ENCODE measurements around the gene DZANK1. TPM values are rescaled to one million over a fixed set of nuclear protein-coding genes. Genes with fewer than 3 reads are reported as not detected.

Gene DZANK1
- polyA plus RNA-seq, 1 donor (not counting 4 experiments of a cell fraction or from before 2014, with no cell fraction given), result 3.0 TPM

DNA sequence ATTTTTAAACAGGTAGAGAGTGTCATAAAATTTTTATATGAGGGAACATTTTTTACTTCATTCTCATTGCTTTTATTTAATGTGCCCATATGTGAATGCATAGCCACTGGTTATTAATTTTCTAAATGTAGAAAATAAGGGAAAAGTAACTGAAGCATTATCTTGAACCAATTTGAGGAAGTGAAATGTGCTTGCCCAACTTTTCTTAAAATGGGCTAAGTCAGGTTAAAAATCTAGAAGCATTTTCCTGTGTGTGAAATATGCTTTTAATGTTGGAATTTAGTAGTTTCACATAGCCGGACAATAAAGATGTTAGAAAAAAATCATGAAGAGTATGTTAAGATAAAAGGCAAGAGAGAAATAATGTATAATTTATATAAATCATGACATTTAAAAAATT, 44.7 kb upstream of the DZANK1 start:
- no peak for TF ChIP-seq EZH2 (IDR thresholded peaks at IDR 0.05; ENCODE audit: low read length)
- TF ChIP-seq, protein P1, sequence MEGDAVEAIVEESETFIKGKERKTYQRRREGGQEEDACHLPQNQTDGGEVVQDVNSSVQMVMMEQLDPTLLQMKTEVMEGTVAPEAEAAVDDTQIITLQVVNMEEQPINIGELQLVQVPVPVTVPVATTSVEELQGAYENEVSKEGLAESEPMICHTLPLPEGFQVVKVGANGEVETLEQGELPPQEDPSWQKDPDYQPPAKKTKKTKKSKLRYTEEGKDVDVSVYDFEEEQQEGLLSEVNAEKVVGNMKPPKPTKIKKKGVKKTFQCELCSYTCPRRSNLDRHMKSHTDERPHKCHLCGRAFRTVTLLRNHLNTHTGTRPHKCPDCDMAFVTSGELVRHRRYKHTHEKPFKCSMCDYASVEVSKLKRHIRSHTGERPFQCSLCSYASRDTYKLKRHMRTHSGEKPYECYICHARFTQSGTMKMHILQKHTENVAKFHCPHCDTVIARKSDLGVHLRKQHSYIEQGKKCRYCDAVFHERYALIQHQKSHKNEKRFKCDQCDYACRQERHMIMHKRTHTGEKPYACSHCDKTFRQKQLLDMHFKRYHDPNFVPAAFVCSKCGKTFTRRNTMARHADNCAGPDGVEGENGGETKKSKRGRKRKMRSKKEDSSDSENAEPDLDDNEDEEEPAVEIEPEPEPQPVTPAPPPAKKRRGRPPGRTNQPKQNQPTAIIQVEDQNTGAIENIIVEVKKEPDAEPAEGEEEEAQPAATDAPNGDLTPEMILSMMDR (optimal IDR thresholded peaks at IDR 0.05 in 1 of 3, IDR thresholded peaks at IDR 0.05 in 1 of 3, conservative IDR thresholded peaks at IDR 0.05 in 1 of 3; ENCODE audit: extremely low read depth in 1 of 3, insufficient read depth in 2 of 3, low read length in 3 of 3), result no peak
- Histone ChIP-seq H3K9me3 (ENCODE audit: control insufficient read depth, low read depth, low read length) (no peaks in the 10 kb centered on the region), H3K27ac (ENCODE audit: control insufficient read depth, insufficient read depth, low read length) (no peak overlapping the region), H3K79me2 (ENCODE audit: control insufficient read depth, insufficient read depth, low read length) (peaks cover 42% of the 10 kb centered on the region), H3K27me3 (ENCODE audit: control insufficient read depth, extremely low read depth, insufficient read depth, low read length) (no peaks in the 10 kb centered on the region), H4K20me1 (ENCODE audit: control insufficient read depth, extremely low read depth, insufficient read depth, low read length) (no peaks in the 10 kb centered on the region), H2AFZ (ENCODE audit: control insufficient read depth, low read length) (no peak overlapping the region), H3K4me2 (ENCODE audit: control insufficient read depth, extremely low read depth, insufficient read depth, low read depth, low read length) (no peak overlapping the region), H3K36me3 (ENCODE audit: control insufficient read depth in 2 of 2, extremely low read depth in 1 of 2, insufficient read depth in 2 of 2, low read length in 2 of 2) (peaks cover 13 to 24% of the 10 kb centered on the region in 2 experiments), H3K9ac (ENCODE audit: control insufficient read depth, extremely low read depth, insufficient read depth, low read length) (no peak overlapping the region), H3K9me1 (ENCODE audit: control insufficient read depth, extremely low read depth, insufficient read depth, low read length) (no peaks in the 10 kb centered on the region), H3K4me1 (ENCODE audit: control insufficient read depth, extremely low read depth, insufficient read depth, low read length) (peaks cover 9% of the 10 kb centered on the region), H3K4me3 (ENCODE audit: control insufficient read depth in 2 of 3, extremely low read depth in 1 of 3, insufficient read depth in 2 of 3, low read depth in 1 of 3, low read length in 3 of 3) (no peak overlapping the region)
- DNase-seq (ENCODE audit: low read depth, low spot score), result no peak
- no peak for FAIRE-seq
- dilution Hi-C loops (cut with MboI; ENCODE audit: extremely low pct_ligation_motif_present, low sequenced_read_pairs), result no loop called here

DNA sequence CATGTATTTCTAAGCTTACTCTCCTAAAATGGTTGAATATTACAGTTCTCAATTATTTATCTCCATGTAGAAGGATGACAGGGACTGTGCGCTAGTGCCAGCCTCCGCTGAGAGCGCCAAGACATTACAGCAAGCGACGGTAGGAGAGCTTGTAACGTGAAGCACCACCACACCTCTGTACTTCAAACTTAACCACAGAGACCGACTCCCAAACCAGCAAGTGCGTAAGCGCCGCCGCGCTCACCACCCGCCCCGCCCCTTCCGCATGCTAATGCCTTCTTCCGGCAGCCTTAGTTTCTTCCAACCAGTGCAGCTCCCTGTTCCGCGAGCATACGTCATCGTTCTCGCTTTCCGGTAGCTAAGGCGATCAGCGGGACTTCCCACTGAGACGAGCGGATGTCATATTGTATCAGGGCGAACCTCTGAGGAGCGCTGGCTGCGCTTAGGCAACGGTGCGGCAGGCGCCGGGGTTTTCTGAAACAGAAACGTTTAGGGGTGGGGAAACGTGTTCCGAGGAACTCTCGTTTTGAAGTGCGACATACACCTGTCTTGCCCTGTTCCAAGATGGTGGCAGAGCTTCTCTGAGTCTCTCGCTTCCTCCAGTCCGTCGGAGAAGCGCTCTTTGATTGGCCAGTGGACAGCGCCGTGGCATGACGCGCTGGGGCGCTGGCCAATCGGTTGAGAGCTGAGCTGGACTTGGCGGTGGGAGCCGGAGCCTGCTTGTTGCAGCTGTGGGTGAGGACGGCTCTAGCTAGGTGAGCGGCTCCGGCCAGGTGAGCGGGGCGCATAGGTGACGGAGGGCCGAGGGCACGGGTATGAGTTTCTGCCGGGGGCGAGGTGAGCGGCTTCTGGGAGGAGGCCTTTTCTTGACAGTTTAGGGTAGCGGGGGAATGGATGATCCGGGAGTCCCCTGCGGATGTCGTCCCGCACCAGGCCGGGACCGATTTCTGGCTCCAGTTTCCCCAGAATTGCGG, 40.7 kb upstream of the DZANK1 start, which contains the start of gene SEC23B:
Gene SEC23B, plus strand, starts transcription at position 723 of the 974 bp plus-strand sequence. CDS start 2,896 bp downstream, outside the sequence.
- Histone ChIP-seq H3K9me1 (ENCODE audit: control insufficient read depth, extremely low read depth, insufficient read depth, low read length) (no peaks in the 10 kb centered on the region), H4K20me1 (ENCODE audit: control insufficient read depth, extremely low read depth, insufficient read depth, low read length) (no peaks in the 10 kb centered on the region), H3K9ac (ENCODE audit: control insufficient read depth, extremely low read depth, insufficient read depth, low read length) (peak within 1 kb of the TSS; percentile 94), H3K9me3 (ENCODE audit: control insufficient read depth, low read depth, low read length) (no peaks in the 10 kb centered on the region), H3K79me2 (ENCODE audit: control insufficient read depth, insufficient read depth, low read length) (peaks cover 31% of the 10 kb centered on the region), H3K27me3 (ENCODE audit: control insufficient read depth, extremely low read depth, insufficient read depth, low read length) (no peaks in the 10 kb centered on the region), H3K4me2 (ENCODE audit: control insufficient read depth, extremely low read depth, insufficient read depth, low read depth, low read length) (peak within 1 kb of the TSS; percentile 97), H2AFZ (ENCODE audit: control insufficient read depth, low read length) (peak within 1 kb of the TSS; percentile 86), H3K36me3 (ENCODE audit: control insufficient read depth in 2 of 2, extremely low read depth in 1 of 2, insufficient read depth in 2 of 2, low read length in 2 of 2) (peaks cover 6 to 20% of the 10 kb centered on the region in 2 experiments), H3K4me3 (ENCODE audit: control insufficient read depth in 2 of 3, extremely low read depth in 1 of 3, insufficient read depth in 2 of 3, low read depth in 1 of 3, low read length in 3 of 3) (peak within 1 kb of the TSS; percentile 88 to 95 (median 91)), H3K4me1 (ENCODE audit: control insufficient read depth, extremely low read depth, insufficient read depth, low read length) (peaks cover 15% of the 10 kb centered on the region), H3K27ac (ENCODE audit: control insufficient read depth, insufficient read depth, low read length) (peak within 1 kb of the TSS; percentile 97)
- FAIRE-seq, result peak; percentile 94
- TF ChIP-seq EZH2 (IDR thresholded peaks at IDR 0.05; ENCODE audit: low read length), result no peak
- TF ChIP-seq, protein P1 (optimal IDR thresholded peaks at IDR 0.05 in 1 of 3, IDR thresholded peaks at IDR 0.05 in 1 of 3, conservative IDR thresholded peaks at IDR 0.05 in 1 of 3; ENCODE audit: extremely low read depth in 1 of 3, insufficient read depth in 2 of 3, low read length in 3 of 3), result no peak
- dilution Hi-C loops (cut with MboI; ENCODE audit: extremely low pct_ligation_motif_present, low sequenced_read_pairs), result no loop called here
- peak; percentile 90 for DNase-seq (ENCODE audit: low read depth, low spot score)

Measured in keratinocyte (primary cell).